ENCODE results near the gene XRCC3. TPM values are rescaled to one million over a fixed set of nuclear protein-coding genes. Genes with fewer than 3 reads are reported as not detected.

The XRCC3 gene
- total RNA-seq (2021) (46.7 to 51.4 TPM (median 50.5 TPM) in 3 replicates), Bru-seq, nascent RNA (percentile 64 among the genes with signal in this experiment)
- long read RNA-seq, experiment 1, transcript XRCC3-201 (9 exons, 2,563 nt) = major isoform, 35 of 159 reads
- long read RNA-seq, experiment 1, transcript XRCC3-211 (10 exons, 2,584 nt) = minor isoform, 24 of 159 reads
- long read RNA-seq, experiment 1, partial matches to known transcripts = 27 of 159 reads
- long read RNA-seq, experiment 1, other reads (novel, unspliced or antisense) = 69 of 159 reads
- long read RNA-seq, experiment 2, partial matches to known transcripts = 7 of 30 reads
- long read RNA-seq, experiment 2, other reads (novel, unspliced or antisense) = 16 of 30 reads
- long read RNA-seq, experiment 3, partial matches to known transcripts = 0 of 11 reads
- long read RNA-seq, experiment 3, other reads (novel, unspliced or antisense) = 7 of 11 reads

DNA sequence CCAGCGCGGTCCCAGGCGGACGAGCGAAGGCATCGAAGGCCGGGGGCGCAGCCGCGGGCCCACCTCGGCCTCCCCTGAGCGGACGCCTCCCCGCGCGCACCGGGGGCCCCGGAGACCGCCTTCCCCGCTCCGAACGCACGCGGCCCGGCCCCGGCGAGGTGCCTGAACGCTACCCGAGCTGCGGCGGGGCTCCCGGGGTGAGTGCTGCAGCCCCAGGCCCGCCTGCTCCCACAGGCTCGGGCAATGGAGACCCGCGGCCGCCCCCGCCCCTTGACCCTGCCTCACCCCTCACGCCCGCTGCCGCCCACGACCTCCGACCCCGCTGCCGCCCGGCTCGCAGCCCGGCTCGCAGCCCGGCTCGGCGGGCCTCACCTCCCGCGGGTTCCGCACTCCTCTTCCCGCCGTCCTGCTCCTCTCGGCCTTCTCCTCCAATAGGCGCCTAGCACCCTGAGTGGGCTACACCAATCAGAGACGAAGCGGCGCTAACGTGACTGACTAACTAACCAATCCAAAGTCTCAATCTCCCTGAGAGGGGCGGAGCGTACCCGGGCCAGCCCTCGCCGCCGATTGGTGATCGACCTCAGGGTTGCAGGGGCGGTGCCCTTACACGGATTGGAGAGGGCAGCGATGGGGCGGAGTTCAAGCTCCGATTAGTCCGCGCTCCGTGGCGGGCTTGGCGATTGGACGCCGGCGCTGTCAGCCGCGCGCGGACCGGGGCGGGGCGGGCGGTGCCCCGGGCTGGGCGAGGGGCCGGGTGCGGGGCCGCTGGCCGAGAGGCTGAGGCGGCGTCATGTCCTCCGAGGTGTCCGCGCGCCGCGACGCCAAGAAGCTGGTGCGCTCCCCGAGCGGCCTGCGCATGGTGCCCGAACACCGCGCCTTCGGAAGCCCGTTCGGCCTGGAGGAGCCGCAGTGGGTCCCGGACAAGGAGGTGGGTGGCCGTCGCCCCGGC, at the start of gene XRCC3, which contains the start of gene ZFYVE21:
Gene XRCC3 (minus strand): TSS at position 400 of the 949 bp plus-strand sequence. CDS start 4,364 bp downstream, outside the sequence.
Gene ZFYVE21 (plus strand): TSS at position 759 of the 949 bp plus-strand sequence. CDS start 32 bp downstream, at position 791.
- H3K36me3 Mint-ChIP-seq = no peaks in the 10 kb centered on the region
- ChIA-PET CTCF (interaction anchor here (0.5 to 1.6 kb wide), 9 partner anchors 14 to 743 kb away, joined by 3 to 9 read pairs (median 3); partner anchors contain the start of gene BAG5), POLR2A (interaction anchor here (0.6 to 1.3 kb wide), 7 partner anchors 9 to 343 kb away, joined by 3 to 5 read pairs (median 3); no protein-coding TSS in a partner anchor)
- ATAC-seq (peak; percentile 93), DNase-seq (ENCODE audit: low spot score) (peak; percentile 100)
- peak within 1 kb of the TSS; percentile 37 for H3K27ac Mint-ChIP-seq
- peak within 1 kb of the TSS; percentile 78 for H3K4me3 Mint-ChIP-seq
- H3K4me1 Mint-ChIP-seq = peaks cover 41% of the 10 kb centered on the region
- H3K9me3 Mint-ChIP-seq = no peaks in the 10 kb centered on the region
- H3K27me3 Mint-ChIP-seq (ENCODE audit: low read depth) = peaks cover 2% of the 10 kb centered on the region; the same call in 1 of the 2 replicates
- TF ChIP-seq ZNF219 (CRISPR knock-in tag; IDR thresholded peaks at IDR 0.05; ENCODE audit: borderline replicate concordance) (no peak), FOXP4 (CRISPR knock-in tag; IDR thresholded peaks at IDR 0.05) (peak; percentile 64; the same call in 1 of the 2 replicates), ZNF263 (CRISPR knock-in tag; IDR thresholded peaks at IDR 0.05; ENCODE audit: low read depth) (no peak), NFE2L1 (CRISPR knock-in tag; IDR thresholded peaks at IDR 0.05) (peak; percentile 84), JUN (CRISPR knock-in tag; IDR thresholded peaks at IDR 0.05) (no peak; the same call in 1 of the 2 replicates), ZNF671 (CRISPR knock-in tag; IDR thresholded peaks at IDR 0.05) (no peak), ETV6 (CRISPR knock-in tag; IDR thresholded peaks at IDR 0.05) (no peak; the same call in 1 of the 2 replicates), JAZF1 (CRISPR knock-in tag; IDR thresholded peaks at IDR 0.05) (no peak), ELF4 (CRISPR knock-in tag; IDR thresholded peaks at IDR 0.05; ENCODE audit: low read depth) (no peak), CBFB (CRISPR knock-in tag; IDR thresholded peaks at IDR 0.05; ENCODE audit: low read depth) (no peak), CREB1 (CRISPR knock-in tag; IDR thresholded peaks at IDR 0.05) (no peak), ATF1 (CRISPR knock-in tag; IDR thresholded peaks at IDR 0.05) (no peak), PRDM15 (CRISPR knock-in tag; IDR thresholded peaks at IDR 0.05) (no peak), E2F4 (CRISPR knock-in tag; IDR thresholded peaks at IDR 0.05; ENCODE audit: borderline replicate concordance, low read depth) (peak; percentile 92), NR1H2 (CRISPR knock-in tag; IDR thresholded peaks at IDR 0.05) (no peak)
- TF ChIP-seq, protein P1, sequence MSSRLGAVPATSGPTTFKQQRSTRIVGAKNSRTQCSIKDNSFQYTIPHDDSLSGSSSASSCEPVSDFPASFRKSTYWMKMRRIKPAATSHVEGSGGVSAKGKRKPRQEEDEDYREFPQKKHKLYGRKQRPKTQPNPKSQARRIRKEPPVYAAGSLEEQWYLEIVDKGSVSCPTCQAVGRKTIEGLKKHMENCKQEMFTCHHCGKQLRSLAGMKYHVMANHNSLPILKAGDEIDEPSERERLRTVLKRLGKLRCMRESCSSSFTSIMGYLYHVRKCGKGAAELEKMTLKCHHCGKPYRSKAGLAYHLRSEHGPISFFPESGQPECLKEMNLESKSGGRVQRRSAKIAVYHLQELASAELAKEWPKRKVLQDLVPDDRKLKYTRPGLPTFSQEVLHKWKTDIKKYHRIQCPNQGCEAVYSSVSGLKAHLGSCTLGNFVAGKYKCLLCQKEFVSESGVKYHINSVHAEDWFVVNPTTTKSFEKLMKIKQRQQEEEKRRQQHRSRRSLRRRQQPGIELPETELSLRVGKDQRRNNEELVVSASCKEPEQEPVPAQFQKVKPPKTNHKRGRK (CRISPR knock-in tag; IDR thresholded peaks at IDR 0.05; ENCODE audit: borderline replicate concordance) = no peak
- TF ChIP-seq, protein P2, sequence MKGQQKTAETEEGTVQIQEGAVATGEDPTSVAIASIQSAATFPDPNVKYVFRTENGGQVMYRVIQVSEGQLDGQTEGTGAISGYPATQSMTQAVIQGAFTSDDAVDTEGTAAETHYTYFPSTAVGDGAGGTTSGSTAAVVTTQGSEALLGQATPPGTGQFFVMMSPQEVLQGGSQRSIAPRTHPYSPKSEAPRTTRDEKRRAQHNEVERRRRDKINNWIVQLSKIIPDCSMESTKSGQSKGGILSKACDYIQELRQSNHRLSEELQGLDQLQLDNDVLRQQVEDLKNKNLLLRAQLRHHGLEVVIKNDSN (CRISPR knock-in tag; IDR thresholded peaks at IDR 0.05) = peak; percentile 78; the same call in 1 of the 2 replicates
- TF ChIP-seq, protein P3, sequence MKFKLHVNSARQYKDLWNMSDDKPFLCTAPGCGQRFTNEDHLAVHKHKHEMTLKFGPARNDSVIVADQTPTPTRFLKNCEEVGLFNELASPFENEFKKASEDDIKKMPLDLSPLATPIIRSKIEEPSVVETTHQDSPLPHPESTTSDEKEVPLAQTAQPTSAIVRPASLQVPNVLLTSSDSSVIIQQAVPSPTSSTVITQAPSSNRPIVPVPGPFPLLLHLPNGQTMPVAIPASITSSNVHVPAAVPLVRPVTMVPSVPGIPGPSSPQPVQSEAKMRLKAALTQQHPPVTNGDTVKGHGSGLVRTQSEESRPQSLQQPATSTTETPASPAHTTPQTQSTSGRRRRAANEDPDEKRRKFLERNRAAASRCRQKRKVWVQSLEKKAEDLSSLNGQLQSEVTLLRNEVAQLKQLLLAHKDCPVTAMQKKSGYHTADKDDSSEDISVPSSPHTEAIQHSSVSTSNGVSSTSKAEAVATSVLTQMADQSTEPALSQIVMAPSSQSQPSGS (CRISPR knock-in tag; IDR thresholded peaks at IDR 0.05; ENCODE audit: borderline replicate concordance, low read depth) = no peak
- TF ChIP-seq, protein P4, sequence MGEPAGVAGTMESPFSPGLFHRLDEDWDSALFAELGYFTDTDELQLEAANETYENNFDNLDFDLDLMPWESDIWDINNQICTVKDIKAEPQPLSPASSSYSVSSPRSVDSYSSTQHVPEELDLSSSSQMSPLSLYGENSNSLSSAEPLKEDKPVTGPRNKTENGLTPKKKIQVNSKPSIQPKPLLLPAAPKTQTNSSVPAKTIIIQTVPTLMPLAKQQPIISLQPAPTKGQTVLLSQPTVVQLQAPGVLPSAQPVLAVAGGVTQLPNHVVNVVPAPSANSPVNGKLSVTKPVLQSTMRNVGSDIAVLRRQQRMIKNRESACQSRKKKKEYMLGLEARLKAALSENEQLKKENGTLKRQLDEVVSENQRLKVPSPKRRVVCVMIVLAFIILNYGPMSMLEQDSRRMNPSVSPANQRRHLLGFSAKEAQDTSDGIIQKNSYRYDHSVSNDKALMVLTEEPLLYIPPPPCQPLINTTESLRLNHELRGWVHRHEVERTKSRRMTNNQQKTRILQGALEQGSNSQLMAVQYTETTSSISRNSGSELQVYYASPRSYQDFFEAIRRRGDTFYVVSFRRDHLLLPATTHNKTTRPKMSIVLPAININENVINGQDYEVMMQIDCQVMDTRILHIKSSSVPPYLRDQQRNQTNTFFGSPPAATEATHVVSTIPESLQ (CRISPR knock-in tag; IDR thresholded peaks at IDR 0.05) = no peak
- TF ChIP-seq, protein P5, sequence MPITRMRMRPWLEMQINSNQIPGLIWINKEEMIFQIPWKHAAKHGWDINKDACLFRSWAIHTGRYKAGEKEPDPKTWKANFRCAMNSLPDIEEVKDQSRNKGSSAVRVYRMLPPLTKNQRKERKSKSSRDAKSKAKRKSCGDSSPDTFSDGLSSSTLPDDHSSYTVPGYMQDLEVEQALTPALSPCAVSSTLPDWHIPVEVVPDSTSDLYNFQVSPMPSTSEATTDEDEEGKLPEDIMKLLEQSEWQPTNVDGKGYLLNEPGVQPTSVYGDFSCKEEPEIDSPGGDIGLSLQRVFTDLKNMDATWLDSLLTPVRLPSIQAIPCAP (CRISPR knock-in tag; IDR thresholded peaks at IDR 0.05) = no peak

Data from WTC11 (cell line).